PFSK-1 (cell line): ENCODE measurements around the gene MAN1C1.

Source experiments
- FOXP2 ChIP-seq: optimal IDR thresholded peaks from 2 replicates; pipeline ENCODE3; 2011; ENCODE audit warnings: borderline replicate concordance, control low read depth, inconsistent platforms; ENCODE audit not compliant: insufficient read depth; ENCODE audit errors: extremely low read length, extremely low read depth
- POLR2AphosphoS5 ChIP-seq: IDR thresholded peaks from 2 replicates; pipeline ENCODE4 v1.6.1; 2012; ENCODE audit warnings: low read depth, mild to moderate bottlenecking, control low read depth, low read length, moderate library complexity
- REST ChIP-seq, 2 experiments: IDR thresholded peaks; 2 replicates each; pipeline versions ENCODE4 v1.6.1 to v1.8.0; 2011 to 2012; ENCODE audit warnings: low read depth in 2 of 2, low read length in 2 of 2, control low read depth in 1 of 2, inconsistent platforms in 1 of 2, mild to moderate bottlenecking in 1 of 2, moderate library complexity in 1 of 2; ENCODE audit not compliant: insufficient read depth in 1 of 2
- SIN3A ChIP-seq: IDR thresholded peaks from 2 replicates; pipeline ENCODE4 v1.6.1; 2012; ENCODE audit warnings: mild to moderate bottlenecking, low read length, moderate library complexity, borderline replicate concordance; ENCODE audit not compliant: insufficient read depth
- TAF1 ChIP-seq: IDR thresholded peaks from 2 replicates; pipeline ENCODE4 v1.6.1; 2012; ENCODE audit warnings: low read length, control low read depth, borderline replicate concordance; ENCODE audit not compliant: insufficient read depth

DNA sequence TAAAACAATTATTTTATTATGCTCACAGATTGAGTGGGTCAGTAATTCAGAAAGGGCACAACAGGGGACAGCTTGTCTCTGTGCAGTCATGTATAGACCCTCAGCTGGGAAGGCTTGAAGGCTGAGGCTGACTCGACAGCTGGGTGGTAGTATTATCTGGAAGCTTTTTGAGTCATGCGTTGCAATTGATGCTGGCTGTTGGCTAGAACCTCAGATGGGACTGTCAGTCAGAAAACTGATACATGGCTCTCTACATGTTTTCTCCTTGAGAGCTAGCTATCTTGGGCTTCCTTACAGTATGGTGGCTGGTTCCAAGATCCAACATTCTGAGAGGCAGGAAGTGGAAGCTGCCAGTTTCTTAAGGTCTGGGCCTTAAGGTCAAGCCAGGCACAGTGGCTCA, 121.9 kb downstream of the MAN1C1 start:
- TF ChIP-seq POLR2AphosphoS5 (no peak), FOXP2 (no peak), REST (IDR thresholded peaks at IDR 0.05; ENCODE audit: insufficient read depth in 1 of 2, low read depth in 2 of 2, low read length in 2 of 2) (no peak), TAF1 (no peak), SIN3A (no peak)
